K562 (cell line): Measurements from ENCODE around the gene PPIF. TPM values are rescaled to one million over a fixed set of nuclear protein-coding genes. Genes with fewer than 3 reads are reported as not detected.

Experiments used
- CBFA2T2 ChIP-seq: fragments of 450-650 bp; conservative IDR thresholded peaks from 2 replicates; pipeline ENCODE4 v1.6.1; 2017; ENCODE audit warnings: mild to moderate bottlenecking
- ETV5 ChIP-seq: sonication (generic); formaldehyde crosslinking; IDR thresholded peaks from 2 replicates; pipeline ENCODE4 v1.4.0; 2020; ENCODE audit warnings: low read depth, mild to moderate bottlenecking, missing genetic modification reagents
- ETV6 ChIP-seq, 3 experiments: fragments of 150-350 bp in 1 of 3; sonication (generic) in 1 of 3; formaldehyde crosslinking in 1 of 3; IDR thresholded peaks; 2 replicates each; pipeline versions ENCODE4 v1.6.1 to v1.8.0; 2014 to 2022; ENCODE audit warnings: borderline replicate concordance in 2 of 3, low read depth in 2 of 3, antibody characterized with exemption in 1 of 3, low read length in 1 of 3, mild to moderate bottlenecking in 1 of 3, missing genetic modification reagents in 1 of 3
- FOXA3 ChIP-seq, 2 experiments: fragments of 450-650 bp in 1 of 2; sonication (generic) in 1 of 2; formaldehyde crosslinking; IDR thresholded peaks in 1 of 2; conservative IDR thresholded peaks in 1 of 2; 2 replicates each; pipeline versions ENCODE4 v1.4.0 to v1.8.0; 2020 to 2022; ENCODE audit warnings: mild to moderate bottlenecking in 2 of 2, missing genetic modification reagents in 1 of 2
- FOXK1 ChIP-seq: sonication (generic); formaldehyde crosslinking; IDR thresholded peaks from 2 replicates; pipeline ENCODE4 v1.8.0; 2022; ENCODE audit warnings: missing genetic modification reagents, mild to moderate bottlenecking, borderline replicate concordance
- KLF16 ChIP-seq: IDR thresholded peaks from 2 replicates; pipeline ENCODE4 v1.6.1; 2016; ENCODE audit warnings: antibody characterized with exemption
- RCOR1 ChIP-seq, 2 experiments: IDR thresholded peaks; 2 replicates each; pipeline ENCODE4 v1.6.1; 2012; ENCODE audit warnings: low read depth in 2 of 2, low read length in 2 of 2, borderline replicate concordance in 1 of 2, improper control_type of control experiment in 1 of 2
- TFE3 ChIP-seq: fragments of 450-650 bp; formaldehyde crosslinking; IDR thresholded peaks from 2 replicates; pipeline ENCODE4 v1.4.0; 2020; ENCODE audit warnings: mild to moderate bottlenecking, mixed read lengths
- XRCC5 ChIP-seq: fragments of 200-400 bp; formaldehyde crosslinking; IDR thresholded peaks from 2 replicates; pipeline ENCODE4 v1.6.1; 2017; ENCODE audit warnings: low read depth, mild to moderate bottlenecking, low read length
- ZBTB8A ChIP-seq: fragments of 450-650 bp; IDR thresholded peaks from 2 replicates; pipeline ENCODE4 v1.6.1; 2018; ENCODE audit warnings: mild to moderate bottlenecking, moderate library complexity; ENCODE audit not compliant: partially characterized antibody
- ZFP30 ChIP-seq: fragments of 250-450 bp; sonication (Bioruptor Pico); IDR thresholded peaks from 2 replicates; pipeline ENCODE4 v1.8.0; 2022; ENCODE audit warnings: moderate library complexity, mild to moderate bottlenecking, inconsistent platforms, borderline replicate concordance
- ZKSCAN3 ChIP-seq: fragments of 250-450 bp; sonication (Bioruptor Pico); IDR thresholded peaks from 2 replicates; pipeline ENCODE4 v1.4.0; 2020
- ZNF197 ChIP-seq: fragments of 200-800 bp; sonication (Bioruptor generic); IDR thresholded peaks from 2 replicates; pipeline ENCODE4 v1.6.1; 2016; ENCODE audit warnings: low read depth, missing genetic modification characterization, missing compliant biosample characterization
- polyA plus RNA-seq, 8 experiments: library from polyadenylated mRNA; depleted of rRNA in 4 of 8; stranded (reverse) in 5 of 8; unstranded in 3 of 8; fragments of >200 nt; fragmentation: Nextera tagmentation in 2 of 8; fragmentation: Illumina TruSeq in 1 of 8; extraction: Ambion mirVana in 2 of 8; extraction: Trizol in 1 of 8; gene quantifications; 2 replicates each; pipeline versions ENCODE4 v1.2.1 to v1.2.3, GENCODE V29; 2011 to 2014; ENCODE audit warnings: inconsistent platforms in 1 of 8, missing spikeins in 1 of 8
- total RNA-seq, 7 experiments: library from RNA; depleted of rRNA in 6 of 7; stranded (reverse); fragments of >200 nt in 6 of 7; fragmentation: Illumina TruSeq in 2 of 7; extraction: Trizol in 2 of 7; gene quantifications; 2 replicates each; pipeline versions ENCODE4 v1.2.1 to v1.2.3, GENCODE V29; 2011 to 2021; ENCODE audit warnings: low replicate concordance in 1 of 7
- TF ChIP-seq, protein P1 (sequence below): fragments of 450-650 bp; IDR thresholded peaks from 2 replicates; pipeline ENCODE4 v1.6.1; 2018; ENCODE audit not compliant: partially characterized antibody
- TF ChIP-seq, protein P2 (sequence below): fragments of 450-650 bp; IDR thresholded peaks from 2 replicates; pipeline ENCODE4 v1.6.1; 2017; ENCODE audit warnings: antibody characterized with exemption, mild to moderate bottlenecking
- TF ChIP-seq, protein P3 (sequence below): sonication (generic); formaldehyde crosslinking; IDR thresholded peaks from 2 replicates; pipeline ENCODE4 v1.8.0; 2022; ENCODE audit warnings: mild to moderate bottlenecking, missing genetic modification reagents

PPIF gene
- total and polyA plus RNA-seq, 9 of the 15 experiments (the other 6 are each of a cell fraction or from before 2014, with no cell fraction given): 40.9 to 287 (median 117) TPM

GRCh38 chr10:79390551-79391229, 43.4 kb downstream of the PPIF start (continued):
- TF ChIP-seq XRCC5 (0 out of 2 replicates have a peak, but pooled peaks have one; percentile 29), FOXA3 (CRISPR knock-in tag; conservative IDR thresholded peaks at IDR 0.05 in 1 of 2, IDR thresholded peaks at IDR 0.05 in 1 of 2) (peak in 1 of 2 experiments; percentile 48; a peak in 1 of 4 replicates), KLF16 (0 out of 2 replicates have a peak, but pooled peaks have one; percentile 34), ZFP30 (no peak), ETV5 (CRISPR knock-in tag) (peak; percentile 90), ZNF197 (CRISPR knock-in tag) (0 out of 2 replicates have a peak, but pooled peaks have one; percentile 38), CBFA2T2 (peak; percentile 48; the same call in 1 of the 2 replicates), ZBTB8A (no peak), RCOR1 (IDR thresholded peaks at IDR 0.05; ENCODE audit: borderline replicate concordance in 1 of 2, low read depth in 2 of 2, low read length in 2 of 2) (peak in 1 of 2 experiments; percentile 41; a peak in 1 of 4 replicates), ZKSCAN3 (CRISPR knock-in tag) (no peak), TFE3 (CRISPR knock-in tag) (no peak), FOXK1 (CRISPR knock-in tag) (no peak), ETV6 (IDR thresholded peaks at IDR 0.05; ENCODE audit: borderline replicate concordance in 1 of 2, low read depth in 2 of 2, low read length in 1 of 2) (no peak), ETV6 (CRISPR knock-in tag; IDR thresholded peaks at IDR 0.05; ENCODE audit: borderline replicate concordance) (no peak)
- TF ChIP-seq, protein P1, sequence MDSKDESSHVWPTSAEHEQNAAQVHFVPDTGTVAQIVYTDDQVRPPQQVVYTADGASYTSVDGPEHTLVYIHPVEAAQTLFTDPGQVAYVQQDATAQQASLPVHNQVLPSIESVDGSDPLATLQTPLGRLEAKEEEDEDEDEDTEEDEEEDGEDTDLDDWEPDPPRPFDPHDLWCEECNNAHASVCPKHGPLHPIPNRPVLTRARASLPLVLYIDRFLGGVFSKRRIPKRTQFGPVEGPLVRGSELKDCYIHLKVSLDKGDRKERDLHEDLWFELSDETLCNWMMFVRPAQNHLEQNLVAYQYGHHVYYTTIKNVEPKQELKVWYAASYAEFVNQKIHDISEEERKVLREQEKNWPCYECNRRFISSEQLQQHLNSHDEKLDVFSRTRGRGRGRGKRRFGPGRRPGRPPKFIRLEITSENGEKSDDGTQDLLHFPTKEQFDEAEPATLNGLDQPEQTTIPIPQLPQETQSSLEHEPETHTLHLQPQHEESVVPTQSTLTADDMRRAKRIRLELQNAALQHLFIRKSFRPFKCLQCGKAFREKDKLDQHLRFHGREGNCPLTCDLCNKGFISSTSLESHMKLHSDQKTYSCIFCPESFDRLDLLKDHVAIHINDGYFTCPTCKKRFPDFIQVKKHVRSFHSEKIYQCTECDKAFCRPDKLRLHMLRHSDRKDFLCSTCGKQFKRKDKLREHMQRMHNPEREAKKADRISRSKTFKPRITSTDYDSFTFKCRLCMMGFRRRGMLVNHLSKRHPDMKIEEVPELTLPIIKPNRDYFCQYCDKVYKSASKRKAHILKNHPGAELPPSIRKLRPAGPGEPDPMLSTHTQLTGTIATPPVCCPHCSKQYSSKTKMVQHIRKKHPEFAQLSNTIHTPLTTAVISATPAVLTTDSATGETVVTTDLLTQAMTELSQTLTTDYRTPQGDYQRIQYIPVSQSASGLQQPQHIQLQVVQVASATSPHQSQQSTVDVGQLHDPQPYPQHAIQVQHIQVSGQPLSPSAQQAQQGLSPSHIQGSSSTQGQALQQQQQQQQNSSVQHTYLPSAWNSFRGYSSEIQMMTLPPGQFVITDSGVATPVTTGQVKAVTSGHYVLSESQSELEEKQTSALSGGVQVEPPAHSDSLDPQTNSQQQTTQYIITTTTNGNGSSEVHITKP: peak; percentile 64
- TF ChIP-seq, protein P2, sequence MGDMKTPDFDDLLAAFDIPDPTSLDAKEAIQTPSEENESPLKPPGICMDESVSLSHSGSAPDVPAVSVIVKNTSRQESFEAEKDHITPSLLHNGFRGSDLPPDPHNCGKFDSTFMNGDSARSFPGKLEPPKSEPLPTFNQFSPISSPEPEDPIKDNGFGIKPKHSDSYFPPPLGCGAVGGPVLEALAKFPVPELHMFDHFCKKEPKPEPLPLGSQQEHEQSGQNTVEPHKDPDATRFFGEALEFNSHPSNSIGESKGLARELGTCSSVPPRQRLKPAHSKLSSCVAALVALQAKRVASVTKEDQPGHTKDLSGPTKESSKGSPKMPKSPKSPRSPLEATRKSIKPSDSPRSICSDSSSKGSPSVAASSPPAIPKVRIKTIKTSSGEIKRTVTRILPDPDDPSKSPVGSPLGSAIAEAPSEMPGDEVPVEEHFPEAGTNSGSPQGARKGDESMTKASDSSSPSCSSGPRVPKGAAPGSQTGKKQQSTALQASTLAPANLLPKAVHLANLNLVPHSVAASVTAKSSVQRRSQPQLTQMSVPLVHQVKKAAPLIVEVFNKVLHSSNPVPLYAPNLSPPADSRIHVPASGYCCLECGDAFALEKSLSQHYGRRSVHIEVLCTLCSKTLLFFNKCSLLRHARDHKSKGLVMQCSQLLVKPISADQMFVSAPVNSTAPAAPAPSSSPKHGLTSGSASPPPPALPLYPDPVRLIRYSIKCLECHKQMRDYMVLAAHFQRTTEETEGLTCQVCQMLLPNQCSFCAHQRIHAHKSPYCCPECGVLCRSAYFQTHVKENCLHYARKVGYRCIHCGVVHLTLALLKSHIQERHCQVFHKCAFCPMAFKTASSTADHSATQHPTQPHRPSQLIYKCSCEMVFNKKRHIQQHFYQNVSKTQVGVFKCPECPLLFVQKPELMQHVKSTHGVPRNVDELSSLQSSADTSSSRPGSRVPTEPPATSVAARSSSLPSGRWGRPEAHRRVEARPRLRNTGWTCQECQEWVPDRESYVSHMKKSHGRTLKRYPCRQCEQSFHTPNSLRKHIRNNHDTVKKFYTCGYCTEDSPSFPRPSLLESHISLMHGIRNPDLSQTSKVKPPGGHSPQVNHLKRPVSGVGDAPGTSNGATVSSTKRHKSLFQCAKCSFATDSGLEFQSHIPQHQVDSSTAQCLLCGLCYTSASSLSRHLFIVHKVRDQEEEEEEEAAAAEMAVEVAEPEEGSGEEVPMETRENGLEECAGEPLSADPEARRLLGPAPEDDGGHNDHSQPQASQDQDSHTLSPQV: peak; percentile 84
- TF ChIP-seq, protein P3, sequence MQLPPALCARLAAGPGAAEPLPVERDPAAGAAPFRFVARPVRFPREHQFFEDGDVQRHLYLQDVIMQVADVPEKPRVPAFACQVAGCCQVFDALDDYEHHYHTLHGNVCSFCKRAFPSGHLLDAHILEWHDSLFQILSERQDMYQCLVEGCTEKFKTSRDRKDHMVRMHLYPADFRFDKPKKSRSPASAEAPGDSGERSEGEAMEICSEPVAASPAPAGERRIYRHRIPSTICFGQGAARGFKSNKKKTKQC (CRISPR knock-in tag): peak; percentile 79; the same call in 1 of the 2 replicates
